WERI-Rb-1 (cell line): Measurements from ENCODE around the gene ABCF2.

Experiments used
- DNase-seq: peaks from one replicate; pipeline ENCODE4 v3.0.0-alpha.2; 2020
- H3K27ac ChIP-seq: fragments of 250-450 bp; sonication (Bioruptor Pico); 2 replicates; pipeline ENCODE4 v1.5.1; 2020; ENCODE audit warnings: mild to moderate bottlenecking, moderate library complexity
- H3K27me3 ChIP-seq: fragments of 250-450 bp; sonication (Bioruptor Pico); 2 replicates; pipeline ENCODE4 v1.5.1; 2021; ENCODE audit warnings: mild to moderate bottlenecking, low read depth, moderate library complexity; ENCODE audit not compliant: insufficient read depth, severe bottlenecking
- H3K36me3 ChIP-seq: fragments of 250-450 bp; sonication (Bioruptor Pico); 2 replicates; pipeline ENCODE4 v1.5.1; 2020; ENCODE audit warnings: mild to moderate bottlenecking, moderate library complexity
- H3K4me3 ChIP-seq: 2 replicates; pipeline ENCODE4 v1.5.1; 2011; ENCODE audit warnings: low read depth, mild to moderate bottlenecking, control low read depth, low read length
- H3K9me3 ChIP-seq: fragments of 250-450 bp; sonication (Bioruptor Pico); 2 replicates; pipeline ENCODE4 v1.5.1; 2021; ENCODE audit warnings: mild to moderate bottlenecking, moderate library complexity; ENCODE audit not compliant: severe bottlenecking
- CTCF ChIP-seq: IDR thresholded peaks from 2 replicates; pipeline ENCODE4 v1.5.1; 2011; ENCODE audit warnings: low read depth, mild to moderate bottlenecking, control low read depth, inconsistent platforms, low read length

The ABCF2 gene

GRCh38 chr7:151168787-151169162 lies 58.2 kb downstream of the ABCF2 start:
- no peak for TF ChIP-seq CTCF
- H3K27me3 ChIP-seq = peaks cover 42% of the 10 kb centered on the region
- H3K36me3 ChIP-seq = no peaks in the 10 kb centered on the region
- no peaks in the 10 kb centered on the region for H3K9me3 ChIP-seq
- no peak for DNase-seq
- no peak overlapping the region for H3K27ac ChIP-seq
- H3K4me3 ChIP-seq = no peak overlapping the region

DNA sequence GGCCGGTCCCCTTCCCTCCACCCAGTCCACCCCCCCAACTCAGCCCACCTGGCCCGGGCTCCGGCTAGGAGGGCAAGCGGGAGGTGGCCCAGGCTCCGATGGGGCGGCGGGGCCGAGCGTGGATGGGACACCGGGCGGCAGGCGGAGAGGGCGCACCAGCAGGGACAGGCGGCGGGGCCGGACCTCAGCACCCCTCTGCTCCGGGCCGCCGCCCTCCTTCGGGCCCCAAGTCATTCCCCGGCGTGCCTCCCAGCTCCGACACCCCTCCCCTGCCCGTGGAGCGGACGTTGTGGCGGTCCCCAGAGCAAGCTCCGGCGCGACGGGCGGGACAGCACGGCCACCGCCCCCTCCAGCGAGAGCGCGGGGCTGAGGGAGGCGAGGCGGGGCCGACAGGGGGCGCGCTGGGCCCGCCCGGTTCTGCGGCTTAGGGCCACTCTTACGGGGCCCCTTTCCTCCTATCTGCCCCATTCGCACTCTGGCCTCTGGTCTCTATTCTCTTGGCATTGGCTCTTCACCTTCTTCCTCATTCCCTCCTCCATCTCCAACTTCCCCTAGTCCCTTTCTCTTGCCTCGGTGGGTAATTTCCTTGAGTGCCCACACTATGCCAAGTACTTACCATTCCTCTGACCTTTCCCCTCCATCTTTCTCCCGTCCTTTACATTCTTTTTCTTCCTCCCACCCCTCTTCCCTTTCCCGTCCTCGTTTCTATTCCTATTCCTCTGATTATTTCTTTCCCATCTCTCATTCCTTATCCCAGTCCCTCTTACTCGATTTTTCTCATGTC lies 58.8 kb downstream of the ABCF2 start:
- no peaks in the 10 kb centered on the region for H3K36me3 ChIP-seq
- DNase-seq = peak; percentile 57
- peak; percentile 88 for TF ChIP-seq CTCF
- H3K9me3 ChIP-seq = no peaks in the 10 kb centered on the region
- H3K27me3 ChIP-seq = peaks cover 42% of the 10 kb centered on the region
- H3K27ac ChIP-seq = no peak overlapping the region
- H3K4me3 ChIP-seq = peak overlapping the region; percentile 58

GRCh38 chr7:151167197-151167961 lies 59.6 kb downstream of the ABCF2 start, which contains the start of gene GBX1:
TSS of gene GBX1 (minus strand) at chr7:151167694. CDS start at chr7:151167548, 146 bp downstream.
- Histone ChIP-seq H3K4me3 (peak within 1 kb of the TSS; percentile 58), H3K27me3 (peaks cover 42% of the 10 kb centered on the region)
- DNase-seq = peak; percentile 35

GRCh38 chr7:151166629-151167196 lies 60.3 kb downstream of the ABCF2 start:
- no peak overlapping the region for H3K27ac ChIP-seq
- TF ChIP-seq CTCF = no peak
- DNase-seq = no peak
- no peaks in the 10 kb centered on the region for H3K36me3 ChIP-seq
- H3K4me3 ChIP-seq = peak overlapping the region; percentile 58
- H3K27me3 ChIP-seq = peaks cover 42% of the 10 kb centered on the region
- no peaks in the 10 kb centered on the region for H3K9me3 ChIP-seq

More at GRCh38 chr7:151167197-151167961, 59.6 kb downstream of the ABCF2 start, which contains the start of gene GBX1:
- Histone ChIP-seq H3K9me3 (no peaks in the 10 kb centered on the region), H3K27ac (no peak within 1 kb of the TSS), H3K36me3 (no peaks in the 10 kb centered on the region)
- TF ChIP-seq CTCF = peak; percentile 19; the same call in 1 of the 2 replicates
